Chondrocyte (in vitro differentiated cells): ENCODE measurements around the gene ZNF598. TPM values are rescaled to one million over a fixed set of nuclear protein-coding genes. Genes with fewer than 3 reads are reported as not detected.

Experiments used
- DNase-seq: peaks from one replicate; pipeline ENCODE4 v3.0.0; 2021; ENCODE audit warnings: mixed read lengths, low spot score
- H3K27ac Mint-ChIP-seq: one replicate; pipeline ENCODE4 v1.8.0; 2021; ENCODE audit warnings: mild to moderate bottlenecking, moderate library complexity, mixed read lengths; ENCODE audit not compliant: unreplicated experiment
- H3K27me3 Mint-ChIP-seq: 2 replicates; pipeline ENCODE4 v1.8.0; 2021; ENCODE audit warnings: low read depth, mixed read lengths
- H3K36me3 Mint-ChIP-seq: 2 replicates; pipeline ENCODE4 v1.8.0; 2021; ENCODE audit warnings: low read depth, mixed read lengths
- H3K4me1 Mint-ChIP-seq: 2 replicates; pipeline ENCODE4 v1.8.0; 2021; ENCODE audit warnings: low read depth, mild to moderate bottlenecking, mixed read lengths
- H3K4me3 Mint-ChIP-seq: one replicate; pipeline ENCODE4 v1.8.0; 2021; ENCODE audit warnings: mild to moderate bottlenecking, moderate library complexity, mixed read lengths; ENCODE audit not compliant: unreplicated experiment
- H3K9me3 Mint-ChIP-seq: 2 replicates; pipeline ENCODE4 v1.8.0; 2021; ENCODE audit warnings: low read depth, mixed read lengths
- total RNA-seq: library from RNA; stranded (reverse); gene quantifications from 3 replicates; pipeline ENCODE4 v1.2.1, GENCODE V29; 2021
- TF ChIP-seq, protein P1 (sequence below): fragments of 200-600 bp; sonication (generic); IDR thresholded peaks from 2 replicates; pipeline ENCODE4 v1.5.0; 2021; ENCODE audit warnings: antibody characterized with exemption, mild to moderate bottlenecking, moderate library complexity

ZNF598 gene
- total RNA-seq, 1 donor from 2014 or later: 41.7 TPM

- Mint-ChIP-seq H3K27ac (peak within 1 kb of the TSS; percentile 86), H3K9me3 (no peaks in the 10 kb centered on the region), H3K36me3 (peaks cover 7% of the 10 kb centered on the region), H3K4me3 (peak within 1 kb of the TSS; percentile 87), H3K4me1 (peaks cover 29% of the 10 kb centered on the region), H3K27me3 (no peaks in the 10 kb centered on the region)
- TF ChIP-seq, protein P1, sequence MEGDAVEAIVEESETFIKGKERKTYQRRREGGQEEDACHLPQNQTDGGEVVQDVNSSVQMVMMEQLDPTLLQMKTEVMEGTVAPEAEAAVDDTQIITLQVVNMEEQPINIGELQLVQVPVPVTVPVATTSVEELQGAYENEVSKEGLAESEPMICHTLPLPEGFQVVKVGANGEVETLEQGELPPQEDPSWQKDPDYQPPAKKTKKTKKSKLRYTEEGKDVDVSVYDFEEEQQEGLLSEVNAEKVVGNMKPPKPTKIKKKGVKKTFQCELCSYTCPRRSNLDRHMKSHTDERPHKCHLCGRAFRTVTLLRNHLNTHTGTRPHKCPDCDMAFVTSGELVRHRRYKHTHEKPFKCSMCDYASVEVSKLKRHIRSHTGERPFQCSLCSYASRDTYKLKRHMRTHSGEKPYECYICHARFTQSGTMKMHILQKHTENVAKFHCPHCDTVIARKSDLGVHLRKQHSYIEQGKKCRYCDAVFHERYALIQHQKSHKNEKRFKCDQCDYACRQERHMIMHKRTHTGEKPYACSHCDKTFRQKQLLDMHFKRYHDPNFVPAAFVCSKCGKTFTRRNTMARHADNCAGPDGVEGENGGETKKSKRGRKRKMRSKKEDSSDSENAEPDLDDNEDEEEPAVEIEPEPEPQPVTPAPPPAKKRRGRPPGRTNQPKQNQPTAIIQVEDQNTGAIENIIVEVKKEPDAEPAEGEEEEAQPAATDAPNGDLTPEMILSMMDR: peak; percentile 72
- DNase-seq: peak; percentile 99
Measured at GRCh38 chr16:2047330-2048115, 37.9 kb upstream of the ZNF598 start, which contains the start of the genes NTHL1 and TSC2. Gene NTHL1 (minus strand): TSS chr16:2047834. CDS start chr16:2047823, 11 bp downstream. Gene TSC2 (plus strand): TSS chr16:2047985. CDS start chr16:2048616, 631 bp downstream.

GRCh38 chr16:2046893-2047329 lies 37.3 kb upstream of the ZNF598 start:
- Mint-ChIP-seq H3K27ac (peak overlapping the region; percentile 86), H3K4me3 (peak overlapping the region; percentile 87), H3K36me3 (peaks cover 7% of the 10 kb centered on the region), H3K4me1 (peaks cover 29% of the 10 kb centered on the region), H3K9me3 (no peaks in the 10 kb centered on the region), H3K27me3 (no peaks in the 10 kb centered on the region)
- TF ChIP-seq, protein P1: no peak
- DNase-seq: no peak

GRCh38 chr16:2045965-2046892 lies 36.6 kb upstream of the ZNF598 start:
- peaks cover 35% of the 10 kb centered on the region for H3K4me1 Mint-ChIP-seq
- H3K36me3 Mint-ChIP-seq: peaks cover 4% of the 10 kb centered on the region
- no peaks in the 10 kb centered on the region for H3K27me3 Mint-ChIP-seq
- TF ChIP-seq, protein P1: no peak
- no peaks in the 10 kb centered on the region for H3K9me3 Mint-ChIP-seq
- peak overlapping the region; percentile 87 for H3K4me3 Mint-ChIP-seq
- DNase-seq: no peak
- peak overlapping the region; percentile 86 for H3K27ac Mint-ChIP-seq

DNA sequence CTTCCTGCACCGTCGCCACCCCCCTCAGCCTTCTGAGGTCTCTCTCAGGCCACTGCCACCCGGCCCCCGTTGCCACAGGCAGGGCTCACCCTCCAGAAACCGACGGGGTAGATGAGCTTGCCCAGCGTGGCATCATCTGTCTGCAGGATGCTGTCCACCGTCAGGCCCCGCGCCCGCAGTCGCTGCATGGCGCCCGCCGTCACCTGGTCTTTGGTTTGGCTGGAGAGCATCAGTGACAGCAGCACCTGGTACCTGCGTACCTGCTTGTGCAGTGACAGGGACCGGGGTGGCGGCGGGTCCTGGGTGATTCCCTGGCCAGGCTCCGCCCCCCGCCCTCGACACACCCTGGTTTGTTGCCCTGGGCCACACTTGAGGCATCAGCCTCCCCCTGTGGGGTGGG lies 34.9 kb upstream of the ZNF598 start:
- no peak overlapping the region for H3K27ac Mint-ChIP-seq
- no peak overlapping the region for H3K4me3 Mint-ChIP-seq
- H3K27me3 Mint-ChIP-seq: no peaks in the 10 kb centered on the region
- no peaks in the 10 kb centered on the region for H3K36me3 Mint-ChIP-seq
- H3K4me1 Mint-ChIP-seq: peaks cover 52% of the 10 kb centered on the region
- TF ChIP-seq, protein P1: no peak
- DNase-seq: no peak
- H3K9me3 Mint-ChIP-seq: no peaks in the 10 kb centered on the region
